T47D (cell line): Measurements from ENCODE around the gene RADIL.

Source experiments
- DNase-seq, 2 experiments: peaks; one replicate each; pipeline versions ENCODE4 v3.0.0 to v3.0.0-alpha.2; 2011 to 2012; ENCODE audit warnings: low read depth in 1 of 2, low spot score in 1 of 2
- JUND ChIP-seq: IDR thresholded peaks from 2 replicates; pipeline ENCODE4 v1.6.1; 2012; ENCODE audit warnings: low read depth
- in situ Hi-C: cut with HindIII; loops from 2 replicates; pipeline ENCODE4 v1.10.0; 2016; ENCODE audit warnings: low sequenced_read_pairs, low pct_unique_long_range_greater_than_20kb

RADIL gene

GRCh38 chr7:4784799-4785198 lies 98.7 kb downstream of the RADIL start:
- DNase-seq: no peak
- in situ Hi-C loops: no loop called here
- no peak for TF ChIP-seq JUND

- no peak for TF ChIP-seq JUND
- in situ Hi-C loops: no loop called here
- DNase-seq: no peak
Observed at GRCh38 chr7:4783762-4784351, 99.7 kb downstream of the RADIL start.

GRCh38 chr7:4783292-4783652 lies 100.2 kb downstream of the RADIL start:
- DNase-seq: no peak
- in situ Hi-C loops: no loop called here
- no peak for TF ChIP-seq JUND

GRCh38 chr7:4782333-4783291 lies 100.9 kb downstream of the RADIL start:
- in situ Hi-C loops: no loop called here

GRCh38 chr7:4781366-4782069 lies 102.0 kb downstream of the RADIL start:
- in situ Hi-C loops: no loop called here
- DNase-seq: no peak
- TF ChIP-seq JUND: no peak

More at GRCh38 chr7:4782333-4783291, 100.9 kb downstream of the RADIL start:
- no peak for TF ChIP-seq JUND
- DNase-seq: no peak

GRCh38 chr7:4779118-4779517 lies 104.4 kb downstream of the RADIL start:
- TF ChIP-seq JUND: no peak
- in situ Hi-C loops: no loop called here
- no peak for DNase-seq

- peak; percentile 50 to 57 for DNase-seq
- in situ Hi-C loops: no loop called here
- TF ChIP-seq JUND: no peak
Observed at GRCh38 chr7:4775848-4776623, 107.5 kb downstream of the RADIL start.

- peak; percentile 97 to 100 for DNase-seq
- in situ Hi-C loops: no loop called here
- no peak for TF ChIP-seq JUND
Observed at GRCh38 chr7:4775250-4775847, 108.2 kb downstream of the RADIL start, which contains the start of gene AP5Z1. Gene AP5Z1 (plus strand): TSS chr7:4775623. CDS start chr7:4775716, 93 bp downstream.

GRCh38 chr7:4774658-4775249 lies 108.8 kb downstream of the RADIL start:
- DNase-seq: peak; percentile 72 to 81
- TF ChIP-seq JUND: no peak
- in situ Hi-C loops: no loop called here

GRCh38 chr7:4774007-4774406 lies 109.5 kb downstream of the RADIL start:
- in situ Hi-C loops: no loop called here
- no peak for DNase-seq

GRCh38 chr7:4772306-4772705 lies 111.2 kb downstream of the RADIL start:
- DNase-seq: no peak
- in situ Hi-C loops: no loop called here
- TF ChIP-seq JUND: no peak

More at GRCh38 chr7:4774007-4774406, 109.5 kb downstream of the RADIL start:
- no peak for TF ChIP-seq JUND

- no peak for TF ChIP-seq JUND
- in situ Hi-C loops: no loop called here
- no peak for DNase-seq
Observed at GRCh38 chr7:4771737-4772136, 111.8 kb downstream of the RADIL start.
